ENCODE data around the gene CYB561D1.

The CYB561D1 gene

GRCh38 chr1:109509176-109510134 lies 15.6 kb downstream of the CYB561D1 start, which contains the start of gene AMIGO1:
TSS of gene AMIGO1 (minus strand) at chr1:109509727. CDS start at chr1:109508912, 815 bp downstream.
- no peaks in the 10 kb centered on the region for H3K9me3 ChIP-seq (ENCODE audit: low read length)
- H3K4me1 ChIP-seq (ENCODE audit: insufficient read depth, low read length), result peaks cover 13% of the 10 kb centered on the region
- H3K4me3 ChIP-seq (ENCODE audit: low read length), result peak within 1 kb of the TSS; percentile 85
- peak within 1 kb of the TSS; percentile 84 for H2AFZ ChIP-seq (ENCODE audit: low read depth, low read length)
- H3K27me3 ChIP-seq (ENCODE audit: insufficient read depth, low read length), result no peaks in the 10 kb centered on the region
- no peaks in the 10 kb centered on the region for H3K36me3 ChIP-seq (ENCODE audit: insufficient read depth, low read length)

- H3K27me3 ChIP-seq (ENCODE audit: insufficient read depth, low read length), result peaks cover 12% of the 10 kb centered on the region
- no peak overlapping the region for H3K4me3 ChIP-seq (ENCODE audit: low read length)
Observed at GRCh38 chr1:109513110-109513710, 19.3 kb downstream of the CYB561D1 start.

GRCh38 chr1:109514846-109515245 lies 21.0 kb downstream of the CYB561D1 start:
- Histone ChIP-seq H2AFZ (ENCODE audit: low read depth, low read length) (no peak overlapping the region), H3K36me3 (ENCODE audit: insufficient read depth, low read length) (no peaks in the 10 kb centered on the region), H3K4me1 (ENCODE audit: insufficient read depth, low read length) (peaks cover 8% of the 10 kb centered on the region), H3K9me3 (ENCODE audit: low read length) (no peaks in the 10 kb centered on the region), H3K4me3 (ENCODE audit: low read length) (no peak overlapping the region), H3K27me3 (ENCODE audit: insufficient read depth, low read length) (peaks cover 12% of the 10 kb centered on the region)

More at GRCh38 chr1:109513110-109513710, 19.3 kb downstream of the CYB561D1 start:
- no peak overlapping the region for H2AFZ ChIP-seq (ENCODE audit: low read depth, low read length)
- H3K4me1 ChIP-seq (ENCODE audit: insufficient read depth, low read length), result peaks cover 13% of the 10 kb centered on the region
- no peaks in the 10 kb centered on the region for H3K36me3 ChIP-seq (ENCODE audit: insufficient read depth, low read length)
- H3K9me3 ChIP-seq (ENCODE audit: low read length), result no peaks in the 10 kb centered on the region

GRCh38 chr1:109516872-109517271 lies 23.0 kb downstream of the CYB561D1 start:
- H3K4me1 ChIP-seq (ENCODE audit: insufficient read depth, low read length), result peaks cover 7% of the 10 kb centered on the region
- H2AFZ ChIP-seq (ENCODE audit: low read depth, low read length), result no peak overlapping the region
- no peaks in the 10 kb centered on the region for H3K9me3 ChIP-seq (ENCODE audit: low read length)
- no peak overlapping the region for H3K4me3 ChIP-seq (ENCODE audit: low read length)
- peaks cover 20% of the 10 kb centered on the region for H3K27me3 ChIP-seq (ENCODE audit: insufficient read depth, low read length)
- no peaks in the 10 kb centered on the region for H3K36me3 ChIP-seq (ENCODE audit: insufficient read depth, low read length)

GRCh38 chr1:109517337-109517736 lies 23.4 kb downstream of the CYB561D1 start:
- Histone ChIP-seq H3K4me1 (ENCODE audit: insufficient read depth, low read length) (peaks cover 7% of the 10 kb centered on the region), H3K27me3 (ENCODE audit: insufficient read depth, low read length) (peaks cover 24% of the 10 kb centered on the region), H2AFZ (ENCODE audit: low read depth, low read length) (no peak overlapping the region), H3K9me3 (ENCODE audit: low read length) (no peaks in the 10 kb centered on the region), H3K36me3 (ENCODE audit: insufficient read depth, low read length) (no peaks in the 10 kb centered on the region), H3K4me3 (ENCODE audit: low read length) (no peak overlapping the region)

GRCh38 chr1:109521002-109521951 lies 27.4 kb downstream of the CYB561D1 start:
- Histone ChIP-seq H2AFZ (ENCODE audit: low read depth, low read length) (no peak overlapping the region), H3K27me3 (ENCODE audit: insufficient read depth, low read length) (peaks cover 26% of the 10 kb centered on the region), H3K9me3 (ENCODE audit: low read length) (no peaks in the 10 kb centered on the region), H3K36me3 (ENCODE audit: insufficient read depth, low read length) (no peaks in the 10 kb centered on the region), H3K4me3 (ENCODE audit: low read length) (no peak overlapping the region), H3K4me1 (ENCODE audit: insufficient read depth, low read length) (peaks cover 7% of the 10 kb centered on the region)

GRCh38 chr1:109522026-109522425 lies 28.1 kb downstream of the CYB561D1 start:
- Histone ChIP-seq H3K27me3 (ENCODE audit: insufficient read depth, low read length) (peaks cover 19% of the 10 kb centered on the region), H3K36me3 (ENCODE audit: insufficient read depth, low read length) (no peaks in the 10 kb centered on the region), H2AFZ (ENCODE audit: low read depth, low read length) (no peak overlapping the region), H3K4me1 (ENCODE audit: insufficient read depth, low read length) (peaks cover 7% of the 10 kb centered on the region), H3K4me3 (ENCODE audit: low read length) (no peak overlapping the region), H3K9me3 (ENCODE audit: low read length) (no peaks in the 10 kb centered on the region)

GRCh38 chr1:109523706-109524105 lies 29.8 kb downstream of the CYB561D1 start:
- H2AFZ ChIP-seq (ENCODE audit: low read depth, low read length), result no peak overlapping the region
- peaks cover 21% of the 10 kb centered on the region for H3K27me3 ChIP-seq (ENCODE audit: insufficient read depth, low read length)
- no peak overlapping the region for H3K4me3 ChIP-seq (ENCODE audit: low read length)
- H3K9me3 ChIP-seq (ENCODE audit: low read length), result no peaks in the 10 kb centered on the region
- no peaks in the 10 kb centered on the region for H3K36me3 ChIP-seq (ENCODE audit: insufficient read depth, low read length)
- peaks cover 7% of the 10 kb centered on the region for H3K4me1 ChIP-seq (ENCODE audit: insufficient read depth, low read length)

GRCh38 chr1:109527098-109527811 lies 33.4 kb downstream of the CYB561D1 start:
- H3K9me3 ChIP-seq (ENCODE audit: low read length), result no peaks in the 10 kb centered on the region
- peaks cover 9% of the 10 kb centered on the region for H3K4me1 ChIP-seq (ENCODE audit: insufficient read depth, low read length)
- no peaks in the 10 kb centered on the region for H3K36me3 ChIP-seq (ENCODE audit: insufficient read depth, low read length)
- H3K4me3 ChIP-seq (ENCODE audit: low read length), result no peak overlapping the region
- no peak overlapping the region for H2AFZ ChIP-seq (ENCODE audit: low read depth, low read length)
- peaks cover 20% of the 10 kb centered on the region for H3K27me3 ChIP-seq (ENCODE audit: insufficient read depth, low read length)

- no peak overlapping the region for H2AFZ ChIP-seq (ENCODE audit: low read depth, low read length)
- H3K4me3 ChIP-seq (ENCODE audit: low read length), result no peak overlapping the region
- H3K9me3 ChIP-seq (ENCODE audit: low read length), result no peaks in the 10 kb centered on the region
- H3K4me1 ChIP-seq (ENCODE audit: insufficient read depth, low read length), result peaks cover 14% of the 10 kb centered on the region
- no peaks in the 10 kb centered on the region for H3K36me3 ChIP-seq (ENCODE audit: insufficient read depth, low read length)
- H3K27me3 ChIP-seq (ENCODE audit: insufficient read depth, low read length), result peaks cover 19% of the 10 kb centered on the region
Observed at GRCh38 chr1:109527846-109528695, 34.2 kb downstream of the CYB561D1 start.

- Histone ChIP-seq H3K4me1 (ENCODE audit: insufficient read depth, low read length) (peaks cover 14% of the 10 kb centered on the region), H3K4me3 (ENCODE audit: low read length) (no peak overlapping the region), H3K27me3 (ENCODE audit: insufficient read depth, low read length) (peaks cover 19% of the 10 kb centered on the region), H3K9me3 (ENCODE audit: low read length) (no peaks in the 10 kb centered on the region), H3K36me3 (ENCODE audit: insufficient read depth, low read length) (no peaks in the 10 kb centered on the region), H2AFZ (ENCODE audit: low read depth, low read length) (no peak overlapping the region)
Observed at GRCh38 chr1:109528712-109529111, 34.8 kb downstream of the CYB561D1 start.

Data from neuron (in vitro differentiated cells).